ENCODE data around the gene TNNC2. TPM values are rescaled to one million over a fixed set of nuclear protein-coding genes. Genes with fewer than 3 reads are reported as not detected.

Gene TNNC2
- total RNA-seq, 1 donor from 2014 or later: 2.1 TPM

DNA sequence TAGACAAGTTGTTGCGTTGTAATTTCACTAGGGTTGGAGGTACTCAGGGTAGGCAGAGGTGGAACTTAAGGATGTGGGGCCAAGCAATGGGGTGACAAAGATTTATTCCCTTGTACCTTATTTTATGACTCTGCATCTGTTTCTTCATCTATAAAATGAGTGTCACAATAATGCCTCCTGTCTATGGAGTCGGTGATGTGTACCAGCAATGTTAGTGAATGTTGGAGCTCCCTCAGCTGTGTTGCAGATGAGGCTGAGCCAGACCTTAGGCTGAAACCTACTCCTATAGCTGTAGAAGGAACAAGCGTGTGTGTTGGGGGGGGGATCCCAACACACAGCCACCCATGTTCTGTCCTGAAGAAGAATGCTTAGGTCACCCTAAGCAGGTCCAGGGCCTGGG lies 10.2 kb downstream of the TNNC2 start:
- Mint-ChIP-seq H3K36me3 (peaks cover 7% of the 10 kb centered on the region), H3K9me3 (no peaks in the 10 kb centered on the region), H3K27me3 (peaks cover 5% of the 10 kb centered on the region), H3K4me1 (ENCODE audit: unreplicated experiment) (peaks cover 19% of the 10 kb centered on the region), H3K27ac (no peak overlapping the region), H3K4me3 (no peak overlapping the region)
- TF ChIP-seq, protein P1, sequence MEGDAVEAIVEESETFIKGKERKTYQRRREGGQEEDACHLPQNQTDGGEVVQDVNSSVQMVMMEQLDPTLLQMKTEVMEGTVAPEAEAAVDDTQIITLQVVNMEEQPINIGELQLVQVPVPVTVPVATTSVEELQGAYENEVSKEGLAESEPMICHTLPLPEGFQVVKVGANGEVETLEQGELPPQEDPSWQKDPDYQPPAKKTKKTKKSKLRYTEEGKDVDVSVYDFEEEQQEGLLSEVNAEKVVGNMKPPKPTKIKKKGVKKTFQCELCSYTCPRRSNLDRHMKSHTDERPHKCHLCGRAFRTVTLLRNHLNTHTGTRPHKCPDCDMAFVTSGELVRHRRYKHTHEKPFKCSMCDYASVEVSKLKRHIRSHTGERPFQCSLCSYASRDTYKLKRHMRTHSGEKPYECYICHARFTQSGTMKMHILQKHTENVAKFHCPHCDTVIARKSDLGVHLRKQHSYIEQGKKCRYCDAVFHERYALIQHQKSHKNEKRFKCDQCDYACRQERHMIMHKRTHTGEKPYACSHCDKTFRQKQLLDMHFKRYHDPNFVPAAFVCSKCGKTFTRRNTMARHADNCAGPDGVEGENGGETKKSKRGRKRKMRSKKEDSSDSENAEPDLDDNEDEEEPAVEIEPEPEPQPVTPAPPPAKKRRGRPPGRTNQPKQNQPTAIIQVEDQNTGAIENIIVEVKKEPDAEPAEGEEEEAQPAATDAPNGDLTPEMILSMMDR (conservative IDR thresholded peaks at IDR 0.05): no peak
- no peak for DNase-seq (ENCODE audit: extremely low spot score, unreplicated experiment)

DNA sequence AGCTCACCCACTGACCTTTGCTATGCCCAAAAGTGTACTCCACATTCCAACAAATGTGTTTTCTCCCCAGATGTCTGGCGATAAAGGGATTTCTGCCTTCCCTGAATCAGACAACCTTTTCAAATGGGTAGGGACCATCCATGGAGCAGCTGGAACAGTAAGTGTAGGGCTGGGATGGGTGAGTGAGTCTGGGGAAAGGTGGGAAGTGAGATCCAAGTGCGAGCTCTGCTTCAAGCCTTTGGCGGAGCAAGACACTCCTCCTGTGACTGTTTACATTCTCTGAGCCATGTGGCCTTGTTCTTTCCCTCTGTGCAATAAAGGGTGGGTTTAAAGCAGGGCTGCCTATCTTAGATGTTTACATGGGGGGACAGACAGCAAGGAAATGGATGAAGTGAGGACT lies 12.8 kb downstream of the TNNC2 start:
- TF ChIP-seq, protein P1 (conservative IDR thresholded peaks at IDR 0.05): no peak
- H3K27me3 Mint-ChIP-seq: no peaks in the 10 kb centered on the region
- DNase-seq (ENCODE audit: extremely low spot score, unreplicated experiment): no peak
- no peak overlapping the region for H3K27ac Mint-ChIP-seq
- peaks cover 20% of the 10 kb centered on the region for H3K4me1 Mint-ChIP-seq (ENCODE audit: unreplicated experiment)
- H3K4me3 Mint-ChIP-seq: no peak overlapping the region
- H3K36me3 Mint-ChIP-seq: peaks cover 21% of the 10 kb centered on the region
- H3K9me3 Mint-ChIP-seq: no peaks in the 10 kb centered on the region

DNA sequence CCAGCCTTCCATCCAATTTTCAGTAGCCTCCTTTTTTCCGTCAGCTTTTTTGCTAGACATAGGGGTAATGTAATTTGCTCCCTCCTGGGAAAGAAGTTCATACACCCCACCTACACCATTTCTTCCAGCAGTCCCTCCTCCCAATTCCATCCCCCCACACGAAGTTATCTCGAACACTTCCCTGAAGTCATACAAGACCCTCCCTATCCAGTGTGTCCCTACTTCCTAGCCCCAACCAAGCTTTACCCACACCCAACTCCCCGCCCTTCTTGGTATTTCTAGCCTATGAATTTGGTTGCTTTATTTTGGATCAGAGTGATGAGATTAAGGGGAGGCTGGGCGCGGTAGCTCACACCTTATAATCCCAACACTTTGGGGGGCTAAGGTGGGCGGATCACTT lies 13.6 kb downstream of the TNNC2 start:
- Mint-ChIP-seq H3K27me3 (no peaks in the 10 kb centered on the region), H3K4me1 (ENCODE audit: unreplicated experiment) (peaks cover 20% of the 10 kb centered on the region), H3K4me3 (peak overlapping the region; percentile 94), H3K9me3 (no peaks in the 10 kb centered on the region), H3K36me3 (peaks cover 23% of the 10 kb centered on the region), H3K27ac (peak overlapping the region; percentile 83)
- TF ChIP-seq, protein P1 (conservative IDR thresholded peaks at IDR 0.05): no peak
- DNase-seq (ENCODE audit: extremely low spot score, unreplicated experiment): no peak

DNA sequence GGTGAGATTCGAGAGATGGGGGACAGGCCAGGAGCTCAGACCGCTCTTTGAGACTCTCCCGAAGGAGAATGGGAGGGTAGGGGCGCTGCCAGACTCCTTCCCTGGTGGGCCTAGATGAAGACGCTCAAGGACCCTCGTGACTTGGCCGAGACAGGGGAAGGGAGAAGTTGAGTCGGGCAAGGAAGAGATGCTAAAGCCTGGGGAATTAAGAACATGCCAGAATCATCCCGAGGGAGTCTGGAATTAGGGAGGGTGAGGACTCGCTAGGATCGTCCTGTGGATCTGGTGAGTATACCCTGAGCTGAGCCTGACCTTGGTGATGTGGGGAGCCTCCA lies 14.1 kb downstream of the TNNC2 start:
- DNase-seq (ENCODE audit: extremely low spot score, unreplicated experiment): no peak
- Mint-ChIP-seq H3K27me3 (no peaks in the 10 kb centered on the region), H3K4me1 (ENCODE audit: unreplicated experiment) (peaks cover 20% of the 10 kb centered on the region), H3K36me3 (peaks cover 23% of the 10 kb centered on the region), H3K9me3 (no peaks in the 10 kb centered on the region), H3K4me3 (peak overlapping the region; percentile 94), H3K27ac (peak overlapping the region; percentile 83)
- TF ChIP-seq, protein P1 (conservative IDR thresholded peaks at IDR 0.05): no peak

DNA sequence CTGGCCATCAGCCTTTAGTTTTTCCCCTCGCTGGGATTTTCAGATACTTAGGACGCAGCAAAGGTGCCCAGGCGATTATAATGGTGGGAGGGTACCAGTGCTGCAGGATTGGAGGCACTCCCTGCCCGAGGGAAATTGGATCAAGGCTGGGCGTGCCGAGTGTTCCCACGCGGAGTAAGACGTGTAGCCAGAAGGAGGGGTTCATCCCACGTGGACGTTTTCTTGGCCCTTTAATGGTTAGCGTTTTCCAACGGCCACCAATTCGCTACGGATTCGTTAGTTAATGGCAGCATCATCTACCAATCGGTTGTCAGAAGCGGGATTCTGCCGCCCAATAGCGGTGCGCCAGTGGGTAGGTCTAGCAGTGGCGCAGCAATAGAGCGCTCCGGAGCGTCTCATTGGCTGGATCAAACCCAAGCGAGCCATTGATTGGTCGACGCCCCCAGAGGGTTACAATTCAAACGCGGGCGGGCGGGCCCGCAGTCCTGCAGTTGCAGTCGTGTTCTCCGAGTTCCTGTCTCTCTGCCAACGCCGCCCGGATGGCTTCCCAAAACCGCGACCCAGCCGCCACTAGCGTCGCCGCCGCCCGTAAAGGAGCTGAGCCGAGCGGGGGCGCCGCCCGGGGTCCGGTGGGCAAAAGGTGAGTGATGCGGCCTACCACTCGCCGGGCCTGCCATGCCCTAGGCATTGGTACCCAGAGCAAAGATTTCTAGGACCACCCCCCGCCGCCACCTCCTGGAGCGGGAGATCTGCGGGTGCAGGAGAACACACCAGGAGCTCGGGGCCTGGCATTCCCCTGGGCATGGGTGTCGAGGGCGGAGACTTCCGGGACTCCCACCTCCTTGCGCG lies 14.7 kb downstream of the TNNC2 start, which contains the start of gene UBE2C:
Gene UBE2C, plus strand, starts transcription at position 488 of the 849 bp plus-strand sequence. Its CDS starts 52 bp downstream, at position 540.
- peaks cover 23% of the 10 kb centered on the region for H3K36me3 Mint-ChIP-seq
- H3K4me3 Mint-ChIP-seq: peak within 1 kb of the TSS; percentile 94
- peak; percentile 97 for DNase-seq (ENCODE audit: extremely low spot score, unreplicated experiment)
- H3K27ac Mint-ChIP-seq: peak within 1 kb of the TSS; percentile 83
- peaks cover 16% of the 10 kb centered on the region for H3K4me1 Mint-ChIP-seq (ENCODE audit: unreplicated experiment)
- no peaks in the 10 kb centered on the region for H3K9me3 Mint-ChIP-seq
- H3K27me3 Mint-ChIP-seq: no peaks in the 10 kb centered on the region
- TF ChIP-seq, protein P1 (conservative IDR thresholded peaks at IDR 0.05): no peak
